A549 (cell line): ENCODE results near the gene PLD5. TPM values are rescaled to one million over a fixed set of nuclear protein-coding genes. Genes with fewer than 3 reads are reported as not detected.

Source experiments
- ATAC-seq, 2 experiments: fragments of 200-7000 bp in 1 of 2; fragments of >200 bp in 1 of 2; cut with Nextera tagmentation in 1 of 2; cut with Tn5 transposase in 1 of 2; 3 replicates each; pipeline versions ENCODE4 v1.8.0 to v1.9.1; 2018 to 2020; ENCODE audit warnings: mild to moderate bottlenecking in 1 of 2, moderate library complexity in 1 of 2
- CTCF ChIA-PET: fragments of 300-600 bp; sonication (Branson Sonifier 250); formaldehyde crosslinking; extraction: SDS; loops from one replicate; lab custom pipeline; 2021; ENCODE audit warnings: antibody characterized with exemption, inconsistent platforms; lab: Yijun Ruan, JAX
- POLR2A ChIA-PET: fragments of 350-600 bp; formaldehyde crosslinking; extraction: SDS; loops from one replicate; lab custom pipeline; 2021; ENCODE audit warnings: antibody characterized with exemption, inconsistent platforms; lab: Yijun Ruan, JAX
- DNase-seq, 2 experiments: peaks; one replicate each; pipeline versions ENCODE4 v3.0.0 to v3.0.0-alpha.2; 2011 to 2016; ENCODE audit warnings: low read depth in 1 of 2, low spot score in 1 of 2
- FAIRE-seq: peaks from 2 replicates; lab custom pipeline; 2011; peaks lifted over from hg19 to GRCh38; lab: Jason Lieb, UNC
- H3K27ac ChIP-seq, 2 experiments: fragments of >200 bp; sonication (Bioruptor Twin); formaldehyde crosslinking; 3 replicates each; pipeline ENCODE4 v1.5.1; 2016 to 2017
- H3K4me1 ChIP-seq: fragments of >200 bp; sonication (Bioruptor Twin); formaldehyde crosslinking; 3 replicates; pipeline ENCODE4 v1.6.1; 2016
- H3K4me2 ChIP-seq: fragments of >200 bp; sonication (Bioruptor Twin); formaldehyde crosslinking; 3 replicates; pipeline ENCODE4 v1.6.1; 2016
- H3K4me3 ChIP-seq: fragments of >200 bp; sonication (Bioruptor Twin); formaldehyde crosslinking; 3 replicates; pipeline ENCODE4 v1.5.1; 2016
- H3K9me3 ChIP-seq: fragments of >200 bp; sonication (Bioruptor Twin); formaldehyde crosslinking; 3 replicates; pipeline ENCODE4 v1.6.1; 2016
- BHLHE40 ChIP-seq: IDR thresholded peaks from 2 replicates; pipeline ENCODE4 v1.6.1; 2012; ENCODE audit warnings: low read depth, low read length, inconsistent platforms
- CBX2 ChIP-seq: fragments of 200-600 bp; sonication (generic); IDR thresholded peaks from 2 replicates; pipeline ENCODE4 v1.6.1; 2016; ENCODE audit warnings: low read depth, mild to moderate bottlenecking, borderline replicate concordance
- CBX8 ChIP-seq: fragments of 200-600 bp; sonication (generic); IDR thresholded peaks from 2 replicates; pipeline ENCODE4 v1.6.1; 2016
- CEBPB ChIP-seq, 2 experiments: fragments of >200 bp in 1 of 2; sonication (Bioruptor Twin) in 1 of 2; formaldehyde crosslinking in 1 of 2; IDR thresholded peaks; 2 replicates each; pipeline ENCODE4 v1.6.1; 2012 to 2016
- CHD2 ChIP-seq: fragments of 150-350 bp; IDR thresholded peaks from 2 replicates; pipeline ENCODE4 v1.6.1; 2014; ENCODE audit warnings: low read length; ENCODE audit not compliant: partially characterized antibody
- E2F6 ChIP-seq: IDR thresholded peaks from 2 replicates; pipeline ENCODE4 v1.6.1; 2012; ENCODE audit warnings: low read depth, borderline replicate concordance
- EHF ChIP-seq: fragments of 250-450 bp; sonication (Bioruptor Pico); IDR thresholded peaks from 2 replicates; pipeline ENCODE4 v1.5.0; 2020; ENCODE audit warnings: mild to moderate bottlenecking
- FOSB ChIP-seq: fragments of 250-450 bp; sonication (Bioruptor Pico); IDR thresholded peaks from 2 replicates; pipeline ENCODE4 v1.5.0; 2020; ENCODE audit warnings: mild to moderate bottlenecking, moderate library complexity
- FOSL2 ChIP-seq, 2 experiments: fragments of 450-650 bp in 1 of 2; fragments of >200 bp in 1 of 2; sonication (Bioruptor Twin) in 1 of 2; formaldehyde crosslinking; IDR thresholded peaks; 2 replicates each; pipeline versions ENCODE4 v1.5.0 to v1.6.1; 2016 to 2020; ENCODE audit warnings: mild to moderate bottlenecking in 1 of 2, moderate library complexity in 1 of 2
- GATA3 ChIP-seq: IDR thresholded peaks from 2 replicates; pipeline ENCODE4 v1.6.1; 2012; ENCODE audit warnings: borderline replicate concordance
- HDAC2 ChIP-seq: fragments of 200-600 bp; sonication (generic); IDR thresholded peaks from 2 replicates; pipeline ENCODE4 v1.6.1; 2016
- HOXA7 ChIP-seq: fragments of 250-450 bp; sonication (Bioruptor Pico); IDR thresholded peaks from 2 replicates; pipeline ENCODE4 v1.5.0; 2020; ENCODE audit warnings: mild to moderate bottlenecking, moderate library complexity
- HOXB5 ChIP-seq: fragments of 250-450 bp; sonication (Bioruptor Pico); IDR thresholded peaks from 2 replicates; pipeline ENCODE4 v1.5.0; 2020; ENCODE audit warnings: mild to moderate bottlenecking, moderate library complexity
- JUN ChIP-seq, 2 experiments: fragments of >200 bp; sonication (Bioruptor Twin); formaldehyde crosslinking; IDR thresholded peaks; 2 replicates in 1 of 2; 3 replicates in 1 of 2; pipeline ENCODE4 v1.6.1; 2016 to 2017
- KDM1A ChIP-seq: fragments of 200-600 bp; sonication (generic); IDR thresholded peaks from 2 replicates; pipeline ENCODE4 v1.6.1; 2016; ENCODE audit warnings: low read depth, mild to moderate bottlenecking
- MAFK ChIP-seq: fragments of 450-650 bp; IDR thresholded peaks from 2 replicates; pipeline ENCODE4 v1.6.1; 2014; ENCODE audit not compliant: partially characterized antibody
- MAX ChIP-seq: IDR thresholded peaks from 2 replicates; pipeline ENCODE4 v1.6.1; 2012
- NPAS2 ChIP-seq: fragments of 250-450 bp; sonication (Bioruptor Pico); IDR thresholded peaks from 2 replicates; pipeline ENCODE4 v1.8.0; 2022; ENCODE audit warnings: mild to moderate bottlenecking, moderate library complexity, borderline replicate concordance
- PHF8 ChIP-seq: fragments of 200-600 bp; sonication (generic); IDR thresholded peaks from 2 replicates; pipeline ENCODE4 v1.6.1; 2016; ENCODE audit warnings: low read depth, mild to moderate bottlenecking, antibody characterized with exemption, moderate library complexity, borderline replicate concordance
- POLR2A ChIP-seq: IDR thresholded peaks from 2 replicates; pipeline ENCODE4 v1.6.1; 2012; ENCODE audit warnings: mild to moderate bottlenecking, low read length
- SMC3 ChIP-seq: fragments of >200 bp; sonication (Bioruptor Twin); formaldehyde crosslinking; IDR thresholded peaks from 3 replicates; pipeline ENCODE4 v1.6.1; 2018; ENCODE audit warnings: inconsistent platforms
- TP53 ChIP-seq: fragments of 250-450 bp; sonication (Bioruptor Pico); IDR thresholded peaks from 2 replicates; pipeline ENCODE4 v1.5.0; 2021; ENCODE audit warnings: mild to moderate bottlenecking, moderate library complexity
- ZNF302 ChIP-seq: fragments of 250-450 bp; sonication (Bioruptor Pico); IDR thresholded peaks from 2 replicates; pipeline ENCODE4 v1.9.0; 2021; ENCODE audit warnings: inconsistent platforms, mild to moderate bottlenecking, moderate library complexity
- WGBS: methylation state at CpG from one replicate; pipeline ENCODE4 v1.1.6; 2017; ENCODE audit errors: missing lambda C conversion rate; 5-methylcytosine and 5-hydroxymethylcytosine counted together
- polyA plus RNA-seq, 4 experiments: library from polyadenylated mRNA; depleted of rRNA in 3 of 4; stranded (reverse); fragments of >200 nt; fragmentation: RNase III in 1 of 4; extraction: RNeasy Plus Mini Kit Qiagen cat#74134 plus additional on column Dnase treatment in 1 of 4; gene quantifications; 2 replicates in 3 of 4; 3 replicates in 1 of 4; pipeline ENCODE4 v1.2.3, GENCODE V29; 2011 to 2017
- TF ChIP-seq, protein P1 (sequence below): IDR thresholded peaks from 2 replicates; pipeline ENCODE4 v1.6.1; 2012
- TF ChIP-seq, protein P2 (sequence below): fragments of 450-650 bp; IDR thresholded peaks from 2 replicates; pipeline ENCODE4 v1.6.1; 2014; ENCODE audit warnings: antibody characterized with exemption
- TF ChIP-seq, protein P3 (sequence below): fragments of 250-450 bp; sonication (Bioruptor Pico); IDR thresholded peaks from 2 replicates; pipeline ENCODE4 v1.5.0; 2020; ENCODE audit warnings: low read depth, mild to moderate bottlenecking, moderate library complexity

The PLD5 gene
- polyA plus RNA-seq, 2 of the 4 experiments (the other 2 are of a cell fraction) = 1.5 to 1.7 TPM

DNA sequence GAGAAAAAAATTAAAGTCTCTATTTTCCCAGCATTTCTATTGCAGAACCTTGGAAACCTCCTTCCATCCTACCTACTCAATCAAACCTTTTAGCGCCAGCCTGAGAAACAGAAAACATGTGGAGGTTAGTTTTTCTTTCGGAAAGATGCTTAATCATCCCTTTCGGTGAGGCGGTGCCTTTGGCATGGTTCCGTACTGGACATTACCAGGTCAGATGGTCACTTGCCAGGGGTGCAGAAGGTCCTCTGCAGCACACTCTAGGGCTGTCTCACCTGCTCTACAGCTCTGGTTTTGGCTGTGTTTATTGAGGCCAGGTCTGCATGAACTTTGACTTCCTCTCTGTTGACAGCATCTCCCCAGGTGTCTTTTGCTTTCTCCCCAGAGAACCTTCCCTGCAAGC is 121.5 kb downstream of the PLD5 start:
- no peak for ATAC-seq
- CTCF ChIA-PET = interaction anchor here (0.6 kb wide), 2 partner anchors 51 to 53 kb away, joined by 3 to 4 read pairs; no protein-coding TSS in a partner anchor
- TF ChIP-seq CEBPB (IDR thresholded peaks at IDR 0.05) = no peak
- TF ChIP-seq BHLHE40 = no peak
- no peak for TF ChIP-seq HOXB5 (CRISPR knock-in tag)
- no peak for TF ChIP-seq HOXA7
- TF ChIP-seq CHD2 = no peak
- TF ChIP-seq HDAC2 = no peak
- no peak for TF ChIP-seq FOSB
- no peak for TF ChIP-seq SMC3
- TF ChIP-seq E2F6 = no peak
- TF ChIP-seq, protein P1, sequence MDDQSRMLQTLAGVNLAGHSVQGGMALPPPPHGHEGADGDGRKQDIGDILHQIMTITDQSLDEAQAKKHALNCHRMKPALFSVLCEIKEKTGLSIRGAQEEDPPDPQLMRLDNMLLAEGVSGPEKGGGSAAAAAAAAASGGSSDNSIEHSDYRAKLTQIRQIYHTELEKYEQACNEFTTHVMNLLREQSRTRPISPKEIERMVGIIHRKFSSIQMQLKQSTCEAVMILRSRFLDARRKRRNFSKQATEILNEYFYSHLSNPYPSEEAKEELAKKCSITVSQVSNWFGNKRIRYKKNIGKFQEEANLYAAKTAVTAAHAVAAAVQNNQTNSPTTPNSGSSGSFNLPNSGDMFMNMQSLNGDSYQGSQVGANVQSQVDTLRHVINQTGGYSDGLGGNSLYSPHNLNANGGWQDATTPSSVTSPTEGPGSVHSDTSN = no peak
- TF ChIP-seq JUN (IDR thresholded peaks at IDR 0.05) = no peak
- no peak for TF ChIP-seq EHF (CRISPR knock-in tag)
- TF ChIP-seq ZNF302 (CRISPR knock-in tag) = no peak
- no peak for TF ChIP-seq PHF8
- Histone ChIP-seq H3K4me2 (no peak overlapping the region), H3K4me3 (no peak overlapping the region), H3K27ac (no peak overlapping the region), H3K4me1 (no peaks in the 10 kb centered on the region), H3K9me3 (no peaks in the 10 kb centered on the region)
- 84% methylated on average over 5 of the region's 5 CpGs for WGBS
- no peak for FAIRE-seq
- POLR2A ChIA-PET = no interaction called here
- no peak for DNase-seq

GRCh38 chr1:242401937-242402336 is 122.6 kb downstream of the PLD5 start:
- TF ChIP-seq NPAS2 (CRISPR knock-in tag) = no peak
- no peak for TF ChIP-seq PHF8
- TF ChIP-seq MAFK = no peak
- TF ChIP-seq, protein P2, sequence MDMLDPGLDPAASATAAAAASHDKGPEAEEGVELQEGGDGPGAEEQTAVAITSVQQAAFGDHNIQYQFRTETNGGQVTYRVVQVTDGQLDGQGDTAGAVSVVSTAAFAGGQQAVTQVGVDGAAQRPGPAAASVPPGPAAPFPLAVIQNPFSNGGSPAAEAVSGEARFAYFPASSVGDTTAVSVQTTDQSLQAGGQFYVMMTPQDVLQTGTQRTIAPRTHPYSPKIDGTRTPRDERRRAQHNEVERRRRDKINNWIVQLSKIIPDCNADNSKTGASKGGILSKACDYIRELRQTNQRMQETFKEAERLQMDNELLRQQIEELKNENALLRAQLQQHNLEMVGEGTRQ = no peak
- no peak for TF ChIP-seq POLR2A
- no peak for TF ChIP-seq FOSL2 (IDR thresholded peaks at IDR 0.05)
- no peak for TF ChIP-seq FOSL2 (CRISPR knock-in tag; IDR thresholded peaks at IDR 0.05)
- TF ChIP-seq, protein P1 = no peak
- no peak for TF ChIP-seq KDM1A
- no peak for TF ChIP-seq JUN (IDR thresholded peaks at IDR 0.05)
- no peak for TF ChIP-seq GATA3
- TF ChIP-seq, protein P3, sequence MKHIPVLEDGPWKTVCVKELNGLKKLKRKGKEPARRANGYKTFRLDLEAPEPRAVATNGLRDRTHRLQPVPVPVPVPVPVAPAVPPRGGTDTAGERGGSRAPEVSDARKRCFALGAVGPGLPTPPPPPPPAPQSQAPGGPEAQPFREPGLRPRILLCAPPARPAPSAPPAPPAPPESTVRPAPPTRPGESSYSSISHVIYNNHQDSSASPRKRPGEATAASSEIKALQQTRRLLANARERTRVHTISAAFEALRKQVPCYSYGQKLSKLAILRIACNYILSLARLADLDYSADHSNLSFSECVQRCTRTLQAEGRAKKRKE = no peak
- no peak for TF ChIP-seq MAX
- no peak for TF ChIP-seq CBX2
- TF ChIP-seq ZNF302 (CRISPR knock-in tag) = no peak
- no peak for TF ChIP-seq HDAC2
- TF ChIP-seq TP53 = no peak
- no peak for TF ChIP-seq EHF (CRISPR knock-in tag)
- no peak for TF ChIP-seq CBX8
- ATAC-seq (no peak), FAIRE-seq (no peak), DNase-seq (no peak)
- no peak overlapping the region for H3K4me2 ChIP-seq
- H3K9me3 ChIP-seq = no peaks in the 10 kb centered on the region
- no peak overlapping the region for H3K27ac ChIP-seq
- ChIA-PET POLR2A (no interaction called here), CTCF (no interaction called here)
- 70% methylated on average over 3 of the region's 3 CpGs for WGBS
- no peaks in the 10 kb centered on the region for H3K4me1 ChIP-seq
- H3K4me3 ChIP-seq = no peak overlapping the region
